Measurements from ENCODE around the gene TJP2.

- TF ChIP-seq CTCF (conservative IDR thresholded peaks at IDR 0.05; ENCODE audit: low read depth, low read length), result no peak
- TF ChIP-seq EZH2phosphoT487 (IDR thresholded peaks at IDR 0.05; ENCODE audit: borderline replicate concordance, low read length), result no peak
These were observed 4.5 kb downstream of the TJP2 start for GRCh38 chr9:69178583-69179011.

Measured in PC-3 (cell line).